ENCODE measurements around the gene TXNL1.

DNA sequence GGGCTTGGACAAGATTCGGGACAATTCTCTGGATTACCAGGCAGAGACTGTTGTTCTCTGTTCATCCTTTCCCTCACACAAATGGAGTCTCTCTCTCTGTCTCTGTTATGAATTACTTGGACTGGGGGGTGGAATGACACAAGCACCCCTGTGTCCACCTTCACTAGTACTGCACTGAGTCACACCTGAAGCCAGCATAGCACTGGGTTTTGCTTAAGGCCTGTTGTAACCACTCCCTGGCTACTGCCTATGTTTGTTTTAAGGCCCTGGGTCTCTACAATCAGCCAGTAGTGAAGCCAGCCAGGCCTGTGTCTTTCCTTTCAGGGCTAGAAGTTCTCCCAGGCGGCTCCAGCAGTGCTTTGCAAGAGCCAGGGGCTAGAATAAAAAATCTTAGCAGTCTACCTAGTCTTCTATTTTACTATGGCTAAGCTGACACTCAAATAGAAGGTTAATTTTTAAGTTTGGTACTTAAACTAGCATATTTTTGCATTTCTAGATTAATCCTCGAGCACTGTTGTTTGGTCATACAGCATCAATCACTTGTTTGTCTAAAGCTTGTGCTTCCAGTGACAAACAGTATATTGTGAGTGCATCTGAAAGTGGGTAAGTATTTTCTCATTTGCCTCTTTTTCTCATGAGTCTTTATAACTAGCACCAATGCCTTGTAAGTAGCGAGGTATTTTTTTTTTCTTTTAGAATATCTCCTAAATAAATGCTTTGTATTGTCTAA is 40.6 kb upstream of the TXNL1 start:
- TF ChIP-seq CTCF (IDR thresholded peaks at IDR 0.05) (no peak), EZH2 (IDR thresholded peaks at IDR 0.05) (no peak)
